ENCODE data around the gene DMGDH.
A peak's percentile ranks its signal among the peaks of the same experiment; 100 is the strongest.

DMGDH gene

DNA sequence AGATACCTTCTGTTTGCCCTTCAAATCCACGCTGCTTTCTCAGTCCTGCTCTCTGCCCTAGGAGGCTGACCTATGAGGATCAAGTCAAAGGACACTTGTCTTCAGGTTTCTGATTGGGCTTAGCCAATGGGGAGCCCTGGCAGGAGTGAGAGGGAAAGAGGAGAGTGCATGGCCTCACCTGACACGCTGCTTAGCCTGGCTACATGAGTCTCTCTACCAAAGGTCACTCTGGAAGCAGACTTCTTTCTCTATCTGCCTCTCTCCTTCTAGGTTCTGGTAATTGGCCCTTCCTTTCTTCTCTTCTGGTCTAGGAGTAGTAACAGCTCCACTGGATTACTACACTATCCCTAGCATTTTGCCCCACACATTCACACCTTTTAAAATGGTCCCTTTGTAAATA, 97.5 kb downstream of the DMGDH start:
- DNase-seq: no peak

DNA sequence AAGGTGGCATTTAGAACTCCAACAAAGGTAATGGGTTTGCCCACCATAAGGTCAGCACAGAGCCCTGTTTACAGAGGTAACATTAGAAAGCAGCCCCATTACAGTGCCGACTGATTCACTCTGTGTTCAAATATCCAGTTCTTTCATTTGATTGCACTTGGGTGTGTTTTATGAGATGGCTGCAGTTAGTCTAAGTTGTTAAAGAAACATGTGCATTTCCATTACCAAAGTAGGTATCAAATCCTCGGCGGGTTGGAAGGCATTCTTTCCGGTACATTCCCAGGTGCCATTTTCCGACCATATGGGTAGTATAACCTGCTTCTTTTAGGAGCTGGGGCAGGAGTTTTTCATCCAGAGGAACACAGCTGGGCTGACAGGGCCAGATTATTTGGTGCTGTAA, 100.7 kb downstream of the DMGDH start:
- no peak for DNase-seq

DNA sequence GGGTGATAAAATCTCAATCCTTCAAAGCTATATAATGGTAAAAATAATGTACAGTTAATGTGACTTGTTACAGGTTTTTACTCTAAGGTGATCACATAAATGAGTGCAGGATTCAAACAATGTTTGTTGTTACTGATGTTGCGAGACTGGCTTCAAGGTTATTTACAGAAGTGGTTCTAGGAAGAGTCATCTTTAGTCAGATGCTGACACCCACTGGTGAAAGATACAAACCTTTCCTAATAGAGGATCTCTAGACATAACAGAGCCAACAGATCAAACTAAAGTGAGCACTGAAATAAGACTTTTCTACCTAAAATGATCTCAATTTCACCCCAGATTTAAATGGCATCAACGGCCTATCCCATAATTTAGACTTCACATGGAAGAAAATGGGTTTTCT, 104.6 kb downstream of the DMGDH start:
- DNase-seq: peak in 1 of 2 donors; percentile 73

DNA sequence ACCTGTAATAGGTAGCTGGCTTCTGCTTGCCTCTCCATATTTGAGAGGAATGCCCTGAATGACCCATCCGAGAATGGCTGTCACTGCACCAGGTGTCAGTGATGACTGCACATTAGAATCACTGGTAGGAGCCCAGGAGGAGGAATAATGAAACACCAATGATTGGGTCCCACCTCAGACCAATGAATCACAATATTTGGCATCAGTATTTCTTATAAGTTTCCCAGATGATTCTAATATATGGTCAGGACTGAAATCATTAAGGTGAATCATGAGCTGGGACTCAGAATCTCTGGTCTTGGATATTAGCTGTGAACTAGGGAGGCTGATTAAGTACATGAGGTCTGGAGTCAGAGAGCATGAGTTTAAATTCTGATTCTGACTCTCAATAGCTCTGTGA, 107.7 kb downstream of the DMGDH start:
- no peak for DNase-seq

DNA sequence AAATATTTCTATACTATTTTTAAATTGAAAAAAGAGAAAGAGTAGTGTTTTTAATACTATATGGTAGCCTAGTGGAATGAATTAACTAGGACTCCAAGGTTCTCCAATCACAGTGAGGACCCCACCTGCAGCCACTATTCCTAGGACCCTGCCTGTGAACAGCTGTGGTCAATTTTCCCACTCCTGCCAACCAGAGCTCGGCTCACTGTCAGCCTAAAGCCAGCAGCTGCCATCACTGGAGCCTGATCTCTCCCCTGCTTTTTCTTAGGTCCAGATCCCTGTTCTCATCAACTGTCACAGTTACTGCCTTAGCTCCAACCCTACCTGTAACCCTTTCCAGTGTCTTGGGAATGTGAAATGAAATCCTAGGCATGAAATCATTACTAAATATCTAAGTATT, 109.7 kb downstream of the DMGDH start:
- DNase-seq: no peak

DNA sequence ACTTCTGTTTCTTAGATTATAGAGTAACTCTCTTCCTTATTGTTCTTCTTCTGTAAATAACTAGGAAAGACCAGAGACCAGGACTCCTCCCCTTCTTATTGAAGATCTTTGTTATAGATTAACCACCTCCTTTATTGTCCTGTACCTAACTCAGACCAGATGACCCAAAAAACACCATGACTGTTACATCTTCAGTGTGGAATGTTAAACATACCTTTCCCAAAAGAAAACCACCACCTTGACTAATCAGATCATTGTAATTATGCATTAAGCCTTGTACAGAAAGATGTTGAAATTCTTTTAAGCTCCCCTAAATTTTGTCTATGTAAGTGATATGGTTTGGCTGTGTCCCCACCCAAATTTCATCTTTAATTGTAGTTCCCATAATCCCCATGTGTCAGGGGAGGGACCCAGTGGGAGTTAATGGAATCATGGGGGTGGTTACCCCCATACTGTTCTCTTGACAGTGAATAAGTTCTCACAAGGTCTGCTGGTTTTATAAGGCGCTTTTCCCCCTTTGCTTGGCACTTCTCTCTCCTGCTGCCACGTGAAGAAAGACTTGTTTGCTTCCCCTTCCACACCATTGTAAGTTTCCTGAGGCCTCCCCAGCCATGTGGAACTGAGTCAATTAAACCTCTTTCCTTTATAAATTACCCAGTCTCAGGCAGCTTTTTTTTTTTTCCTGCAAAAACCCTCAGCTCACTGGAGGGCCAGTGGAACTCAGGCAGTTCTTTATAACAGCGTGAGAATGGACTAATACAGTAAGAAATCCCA, 110.6 kb downstream of the DMGDH start:
- no peak for DNase-seq

DNA sequence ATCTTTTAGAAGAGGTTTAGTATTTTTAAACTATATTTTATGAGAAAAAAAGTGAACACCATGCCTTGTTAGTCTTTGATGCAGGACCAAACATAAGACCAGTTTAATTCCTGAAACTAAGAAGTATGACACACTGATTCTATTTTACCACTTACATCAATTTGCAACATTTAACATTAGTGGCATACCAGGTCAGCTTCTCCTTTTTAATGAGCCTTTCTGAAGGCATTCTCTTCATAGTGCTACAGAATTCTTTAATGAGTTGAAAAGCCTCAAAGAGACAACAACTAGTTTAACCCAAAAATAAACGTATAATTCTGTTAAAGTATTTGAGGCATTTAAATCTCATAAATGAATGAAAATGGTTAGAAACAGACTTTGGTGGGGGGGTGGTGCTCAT, 112.6 kb downstream of the DMGDH start:
- DNase-seq: no peak

DNA sequence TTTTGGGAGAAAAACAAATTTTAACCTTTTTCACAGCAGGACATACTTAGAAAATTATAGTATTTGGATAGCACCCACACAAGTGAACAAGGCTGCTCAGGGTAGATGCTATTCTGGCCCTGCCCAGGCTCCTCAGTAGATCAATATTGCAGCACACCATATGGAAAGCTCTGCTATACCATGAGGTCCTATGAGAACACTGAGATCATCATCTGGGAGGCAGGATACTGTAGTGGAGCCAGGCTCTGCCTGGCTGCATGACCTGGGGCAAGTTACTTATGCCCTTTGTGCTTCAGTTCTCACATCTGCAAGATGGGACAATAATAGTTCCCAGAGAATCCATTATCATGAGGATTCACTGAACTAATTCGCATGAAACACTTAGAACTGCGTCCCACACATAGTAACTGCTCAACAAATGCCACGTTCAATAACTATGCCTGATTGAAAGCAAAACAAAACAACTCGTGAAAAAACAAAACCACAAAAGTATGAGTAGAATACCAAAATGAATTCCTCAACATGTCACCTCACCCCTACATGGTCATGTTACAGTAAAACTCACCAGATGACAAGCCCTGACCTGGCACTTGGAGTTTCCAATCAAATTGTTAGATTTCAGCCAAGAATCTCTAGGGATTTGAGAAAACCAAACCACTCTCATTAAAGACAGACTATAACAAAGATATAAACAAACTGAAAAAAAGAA, 116.2 kb downstream of the DMGDH start:
- DNase-seq: no peak
